Ovary (tissue), 9 donors: ENCODE measurements around the gene ORMDL1. TPM values are rescaled to one million over a fixed set of nuclear protein-coding genes. Genes with fewer than 3 reads are reported as not detected.

Source experiments
- DNase-seq, 5 donors: peaks; one replicate each; pipeline ENCODE4 v3.0.0-alpha.2; 2019 to 2020
- H3K27ac ChIP-seq, 2 donors: fragments of 200-600 bp; one replicate each; pipeline versions ENCODE4 v1.5.1 to v1.8.0; 2019 to 2022
- H3K27me3 ChIP-seq: fragments of 200-600 bp; one replicate; pipeline ENCODE4 v1.8.0; 2022
- H3K36me3 ChIP-seq: fragments of 200-600 bp; sonication (generic); one replicate; pipeline ENCODE4 v1.5.1; 2019
- H3K4me1 ChIP-seq: one replicate; pipeline ENCODE4 v1.8.1; 2013; ENCODE audit warnings: mild to moderate bottlenecking, moderate library complexity; ENCODE audit not compliant: insufficient read depth
- H3K4me3 ChIP-seq: fragments of 200-600 bp; sonication (generic); one replicate; pipeline ENCODE4 v1.5.1; 2017
- H3K9me3 ChIP-seq, 2 donors: fragments of 200-600 bp in 1 of 2; sonication (generic) in 1 of 2; one replicate each; pipeline versions ENCODE4 v1.5.1 to v1.8.1; 2013 to 2019; ENCODE audit warnings: mild to moderate bottlenecking in 1 of 2, moderate library complexity in 1 of 2
- CTCF ChIP-seq, 3 donors: fragments of 450-650 bp in 2 of 3; fragments of 200-600 bp in 1 of 3; IDR thresholded peaks; one replicate each; pipeline versions ENCODE4 v1.5.1 to v1.8.0; 2016 to 2022; ENCODE audit warnings: antibody characterized with exemption in 3 of 3, mild to moderate bottlenecking in 1 of 3
- EP300 ChIP-seq: sonication (generic); formaldehyde crosslinking; IDR thresholded peaks from one replicate; pipeline ENCODE4 v1.6.1; 2017; ENCODE audit warnings: antibody characterized with exemption
- POLR2A ChIP-seq: fragments of 450-650 bp; IDR thresholded peaks from one replicate; pipeline ENCODE4 v1.6.1; 2017; ENCODE audit warnings: antibody characterized with exemption, mild to moderate bottlenecking, moderate library complexity
- WGBS, 3 donors: extraction: QIAGEN DNeasy Blood & Tissue Kit in 1 of 3; methylation state at CpG; one replicate each; pipeline versions ENCODE4 v1.1.5 to v1.1.7; 2013 to 2017; 5-methylcytosine and 5-hydroxymethylcytosine counted together
- intact Hi-C, 4 donors: fragments of 100-400 bp; cut with DNase I; formaldehyde crosslinking; loops; one replicate each; pipeline versions ENCODE4 v1.11.0 to v1.15.1; 2022 to 2023
- polyA plus RNA-seq, 2 donors: library from polyadenylated mRNA; stranded (reverse); fragments of 200-250 nt in 1 of 2; fragments of 350-450 nt in 1 of 2; fragmentation: Illumina TruSeq in 1 of 2; extraction: RNeasy Lipid Tissue Mini Kit (QIAGEN cat#74804) in 1 of 2; gene quantifications; one replicate each; pipeline ENCODE4 v1.2.3, GENCODE V29; 2013 to 2014
- total RNA-seq, 7 donors: library from RNA; depleted of rRNA in 2 of 7; stranded (reverse); fragments of >200 nt in 2 of 7; fragmentation: NEBNext Ultra II Directional in 3 of 7; extraction: Animal tissue kit (Norgen Biotek cat#: 25700) in 3 of 7; gene quantifications; one replicate each; pipeline versions ENCODE4 v1.1.0 to v1.2.4, GENCODE V29; 2016 to 2023
- donor health status: DM: no; HTN: no; CAD: no; lungs with moderate emphysema.
- donor health status: DM: no; HTN: no; CAD: no.
- donor health status: Bipolar disorder and iron deficiency.
- donor health status: DM: yes; HTN: yes; CAD: no.
- donor health status: DM: no; HTN: no; CAD: no.
- donor health status: DM: yes; HTN: yes; CAD: no.

ORMDL1 gene
- total and polyA plus RNA-seq, 9 donors = 34.8 to 70.7 (median 48.7) TPM

GRCh38 chr2:189826039-189826438, 41.9 kb upstream of the ORMDL1 start:
- no peak for DNase-seq
- TF ChIP-seq POLR2A = no peak
- no peak for TF ChIP-seq EP300
- no peak for TF ChIP-seq CTCF (IDR thresholded peaks at IDR 0.05)
- intact Hi-C loops = no loop called here

GRCh38 chr2:189824694-189825396, 40.7 kb upstream of the ORMDL1 start:
- H3K4me1 ChIP-seq = no peaks in the 10 kb centered on the region
- H3K27ac ChIP-seq = no peak overlapping the region
- H3K9me3 ChIP-seq = no peaks in the 10 kb centered on the region
- no peaks in the 10 kb centered on the region for H3K27me3 ChIP-seq
- no peaks in the 10 kb centered on the region for H3K36me3 ChIP-seq
- DNase-seq = no peak
- TF ChIP-seq CTCF (IDR thresholded peaks at IDR 0.05) = no peak
- no peak for TF ChIP-seq POLR2A
- no peak for TF ChIP-seq EP300
- H3K4me3 ChIP-seq = no peak overlapping the region
- intact Hi-C loops = no loop called here
- WGBS, 3 donors = 82 to 90% (median 83%) methylated on average over 3 of the region's 3 CpGs

More at GRCh38 chr2:189826039-189826438, 41.9 kb upstream of the ORMDL1 start:
- Histone ChIP-seq H3K27me3 (no peaks in the 10 kb centered on the region), H3K36me3 (no peaks in the 10 kb centered on the region), H3K27ac (no peak overlapping the region), H3K4me1 (no peaks in the 10 kb centered on the region), H3K4me3 (no peak overlapping the region), H3K9me3 (no peaks in the 10 kb centered on the region)
- 92 to 98% (median 97%) methylated on average over 5 of the region's 5 CpGs for WGBS, 3 donors

GRCh38 chr2:189821953-189822748, 38.0 kb upstream of the ORMDL1 start:
- Histone ChIP-seq H3K27ac (no peak overlapping the region), H3K4me1 (no peaks in the 10 kb centered on the region), H3K9me3 (no peaks in the 10 kb centered on the region), H3K4me3 (no peak overlapping the region), H3K36me3 (no peaks in the 10 kb centered on the region), H3K27me3 (no peaks in the 10 kb centered on the region)
- intact Hi-C loops = no loop called here
- no peak for TF ChIP-seq POLR2A
- no peak for TF ChIP-seq EP300
- no peak for TF ChIP-seq CTCF (IDR thresholded peaks at IDR 0.05)
- 91 to 92% (median 92%) methylated on average over 33 of the region's 33 CpGs for WGBS, 3 donors
- no peak for DNase-seq

- no peak for TF ChIP-seq POLR2A
- no peak for TF ChIP-seq CTCF (IDR thresholded peaks at IDR 0.05)
- no peak for TF ChIP-seq EP300
- no peaks in the 10 kb centered on the region for H3K9me3 ChIP-seq
- no peak overlapping the region for H3K27ac ChIP-seq
- no peak for DNase-seq
- WGBS, 3 donors = 75 to 94% (median 77%) methylated on average over 1 of the region's 1 CpG
- H3K36me3 ChIP-seq = no peaks in the 10 kb centered on the region
- H3K27me3 ChIP-seq = no peaks in the 10 kb centered on the region
- H3K4me1 ChIP-seq = no peaks in the 10 kb centered on the region
- intact Hi-C loops = no loop called here
- no peak overlapping the region for H3K4me3 ChIP-seq
These were observed 35.2 kb upstream of the ORMDL1 start for GRCh38 chr2:189819297-189819704.
